ENCODE results near the gene RPGRIP1. TPM values are rescaled to one million over a fixed set of nuclear protein-coding genes. Genes with fewer than 3 reads are reported as not detected.

Gene RPGRIP1
- total RNA-seq, 6 donors from 2014 or later, result 0.15 to 1.0 (median 0.34) TPM; not detected in 1

DNA sequence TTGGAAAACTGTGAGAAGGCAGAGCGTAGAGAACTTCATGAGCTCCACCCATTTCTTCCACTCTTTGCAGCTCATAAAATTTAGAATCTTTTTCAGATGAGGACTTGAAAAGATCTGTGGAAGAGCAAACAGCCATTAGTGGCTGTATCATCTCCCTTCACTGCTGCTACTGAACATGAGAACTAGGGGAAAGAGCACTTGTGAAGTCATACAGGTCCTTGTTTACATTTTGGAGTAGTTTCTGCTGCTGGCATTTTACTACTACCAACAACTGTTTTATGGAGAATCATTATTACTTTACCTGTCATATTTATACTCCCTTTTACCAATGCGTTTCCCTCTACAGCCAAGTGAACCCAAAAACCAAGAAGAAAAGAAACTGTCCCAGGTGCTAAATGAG, 41.0 kb downstream of the RPGRIP1 start:
- 86 to 88% methylated on average over 2 of the region's 2 CpGs for WGBS, 2 donors
- ATAC-seq (ENCODE audit: low FRiP score in 2 of 2), result no peak

DNA sequence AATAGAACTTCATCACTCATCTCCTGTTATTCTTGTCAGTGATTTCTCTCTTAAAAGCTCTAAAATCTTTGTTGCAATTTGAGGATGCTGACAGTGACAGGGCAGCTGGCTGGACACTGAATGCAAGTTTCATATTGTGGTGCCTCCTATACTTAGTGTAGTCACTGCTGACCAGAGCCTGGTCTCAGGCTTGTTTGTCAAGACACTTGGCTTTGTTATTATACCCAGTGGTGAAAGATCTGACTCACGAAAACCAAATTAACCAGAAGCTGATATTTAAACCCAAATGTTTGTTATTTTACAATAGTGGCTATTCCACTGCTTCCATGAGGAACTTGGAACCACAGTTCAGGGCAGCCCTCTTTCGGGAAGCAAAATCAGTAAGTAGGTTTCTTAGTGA, 42.8 kb downstream of the RPGRIP1 start:
- no peak for DNase-seq
- H3K27ac ChIP-seq, result no peak overlapping the region
- no peak overlapping the region for H3K4me3 ChIP-seq
- H3K4me1 ChIP-seq, result peaks cover 5 to 8% (median 7%) of the 10 kb centered on the region in 4 donors
- no peaks in the 10 kb centered on the region for H3K27me3 ChIP-seq
- 47 to 56% methylated on average over 2 of the region's 2 CpGs for WGBS, 2 donors
- ATAC-seq (ENCODE audit: low FRiP score in 2 of 2), result no peak
- TF ChIP-seq, protein P1, sequence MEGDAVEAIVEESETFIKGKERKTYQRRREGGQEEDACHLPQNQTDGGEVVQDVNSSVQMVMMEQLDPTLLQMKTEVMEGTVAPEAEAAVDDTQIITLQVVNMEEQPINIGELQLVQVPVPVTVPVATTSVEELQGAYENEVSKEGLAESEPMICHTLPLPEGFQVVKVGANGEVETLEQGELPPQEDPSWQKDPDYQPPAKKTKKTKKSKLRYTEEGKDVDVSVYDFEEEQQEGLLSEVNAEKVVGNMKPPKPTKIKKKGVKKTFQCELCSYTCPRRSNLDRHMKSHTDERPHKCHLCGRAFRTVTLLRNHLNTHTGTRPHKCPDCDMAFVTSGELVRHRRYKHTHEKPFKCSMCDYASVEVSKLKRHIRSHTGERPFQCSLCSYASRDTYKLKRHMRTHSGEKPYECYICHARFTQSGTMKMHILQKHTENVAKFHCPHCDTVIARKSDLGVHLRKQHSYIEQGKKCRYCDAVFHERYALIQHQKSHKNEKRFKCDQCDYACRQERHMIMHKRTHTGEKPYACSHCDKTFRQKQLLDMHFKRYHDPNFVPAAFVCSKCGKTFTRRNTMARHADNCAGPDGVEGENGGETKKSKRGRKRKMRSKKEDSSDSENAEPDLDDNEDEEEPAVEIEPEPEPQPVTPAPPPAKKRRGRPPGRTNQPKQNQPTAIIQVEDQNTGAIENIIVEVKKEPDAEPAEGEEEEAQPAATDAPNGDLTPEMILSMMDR (IDR thresholded peaks at IDR 0.05), result no peak
- TF ChIP-seq POLR2A (IDR thresholded peaks at IDR 0.05) (no peak), POLR2AphosphoS5 (IDR thresholded peaks at IDR 0.05) (no peak), EP300 (IDR thresholded peaks at IDR 0.05) (no peak)
- H3K36me3 ChIP-seq, result no peaks in the 10 kb centered on the region
- H3K9me3 ChIP-seq, result no peaks in the 10 kb centered on the region

More for the DNA sequence above, 41.0 kb downstream of the RPGRIP1 start:
- Histone ChIP-seq H3K4me1 (peaks cover 5 to 8% (median 7%) of the 10 kb centered on the region in 4 donors), H3K36me3 (no peaks in the 10 kb centered on the region), H3K27ac (no peak overlapping the region), H3K9me3 (no peaks in the 10 kb centered on the region), H3K27me3 (no peaks in the 10 kb centered on the region), H3K4me3 (no peak overlapping the region)
- no peak for TF ChIP-seq POLR2A (IDR thresholded peaks at IDR 0.05)
- TF ChIP-seq POLR2AphosphoS5 (IDR thresholded peaks at IDR 0.05), result no peak
- TF ChIP-seq, protein P1 (IDR thresholded peaks at IDR 0.05), result no peak
- TF ChIP-seq EP300 (IDR thresholded peaks at IDR 0.05), result no peak
- DNase-seq, result no peak

DNA sequence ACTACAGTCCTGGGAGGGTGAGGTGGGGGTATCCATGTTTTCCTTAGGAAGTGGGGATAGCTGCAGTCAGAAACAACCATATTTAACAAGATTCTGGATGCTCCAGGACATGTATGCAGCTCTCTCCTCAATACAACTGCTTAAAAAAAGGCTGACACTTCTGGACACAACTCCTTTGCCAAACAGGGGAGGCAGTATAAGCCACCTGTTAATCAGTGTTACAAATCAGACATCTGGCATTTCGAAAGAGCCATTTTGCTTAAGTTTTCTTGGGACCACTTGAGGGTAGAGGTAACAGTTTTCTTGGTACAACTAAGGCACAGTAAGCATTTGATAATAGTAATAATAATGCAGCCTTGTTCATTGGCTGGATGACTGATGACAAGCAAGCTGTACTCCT, 47.1 kb downstream of the RPGRIP1 start:
- DNase-seq (no peak), ATAC-seq (ENCODE audit: low FRiP score in 2 of 2) (no peak)
- TF ChIP-seq POLR2AphosphoS5 (IDR thresholded peaks at IDR 0.05) (no peak), POLR2A (IDR thresholded peaks at IDR 0.05) (no peak), EP300 (IDR thresholded peaks at IDR 0.05) (no peak)
- TF ChIP-seq, protein P1 (IDR thresholded peaks at IDR 0.05), result no peak
- H3K4me3 ChIP-seq, result no peak overlapping the region
- H3K27ac ChIP-seq, result no peak overlapping the region
- no peaks in the 10 kb centered on the region for H3K27me3 ChIP-seq
- 78 to 91% methylated on average over 1 of the region's 1 CpG for WGBS, 2 donors
- H3K4me1 ChIP-seq, result no peaks in the 10 kb centered on the region
- H3K9me3 ChIP-seq, result no peaks in the 10 kb centered on the region
- H3K36me3 ChIP-seq, result no peaks in the 10 kb centered on the region

Other genes with a start within 250 kb of the RPGRIP1 start
- not detected for gene TPPP2, start 249.9 kb upstream of the RPGRIP1 start, total RNA-seq
- gene RNASE13, start 245.3 kb upstream of the RPGRIP1 start, total RNA-seq, result not detected
- gene RNASE7, start 237.7 kb upstream of the RPGRIP1 start, total RNA-seq, result not detected
- gene RNASE8, start 222.3 kb upstream of the RPGRIP1 start, total RNA-seq, result not detected
- 10 to 100 TPM; 24.8 to 74.4 (median 36.0) TPM for gene ARHGEF40, start 209.8 kb upstream of the RPGRIP1 start, total RNA-seq
- gene ZNF219, start 181.4 kb upstream of the RPGRIP1 start, total RNA-seq, result 10 to 100 TPM; 46.1 to 97.5 (median 56.3) TPM
- gene TMEM253, start 179.0 kb upstream of the RPGRIP1 start, total RNA-seq, result 1 to 10 TPM in 2 of 6 donors, under 1 TPM in 1, not detected in 3; 0.94 to 3.4 (median 1.4) TPM
- gene OR5AU1, start 124.0 kb upstream of the RPGRIP1 start, total RNA-seq, result not detected
- 100 to 1,000 TPM; 119 to 390 (median 293) TPM for gene HNRNPC, start 10.6 kb upstream of the RPGRIP1 start, total RNA-seq
- gene SUPT16H, start 103.9 kb downstream of the RPGRIP1 start, total RNA-seq, result 10 to 100 TPM; 20.1 to 52.0 (median 47.3) TPM
- gene CHD8, start 176.0 kb downstream of the RPGRIP1 start, total RNA-seq, result 10 to 100 TPM; 42.2 to 96.4 (median 67.5) TPM
- 10 to 100 TPM; 13.1 to 40.2 (median 33.0) TPM for gene RAB2B, start 196.9 kb downstream of the RPGRIP1 start, total RNA-seq
- gene TOX4, start 197.1 kb downstream of the RPGRIP1 start, total RNA-seq, result 10 to 100 TPM; 29.0 to 71.6 (median 62.0) TPM
- gene METTL3, start 231.3 kb downstream of the RPGRIP1 start, total RNA-seq, result 100 to 1,000 TPM in 1 of 6 donors, 10 to 100 TPM in 5; 41.7 to 126 (median 47.7) TPM
- 10 to 100 TPM in 2 of 6 donors, 1 to 10 TPM in 4; 5.5 to 12.2 (median 8.0) TPM for gene SALL2, start 246.3 kb downstream of the RPGRIP1 start, total RNA-seq